Activated CD8-positive, alpha-beta memory T cell treated with anti-CD3 and anti-CD28 coated beads for 4 hours (primary cell): ENCODE data around the gene LIMK1.

ENCODE experiments used
- DNase-seq, 2 donors: peaks; one replicate each; pipeline ENCODE4 v3.0.0-alpha.2; 2020; ENCODE audit warnings: low read depth in 2 of 2

The LIMK1 gene

GRCh38 chr7:74056096-74056915 is 27.3 kb upstream of the LIMK1 start:
- no peak for DNase-seq

GRCh38 chr7:74057216-74057925 is 26.2 kb upstream of the LIMK1 start:
- no peak for DNase-seq

GRCh38 chr7:74057987-74058386 is 25.6 kb upstream of the LIMK1 start:
- no peak for DNase-seq

GRCh38 chr7:74058486-74058885 is 25.1 kb upstream of the LIMK1 start:
- no peak for DNase-seq

GRCh38 chr7:74059037-74059436 is 24.6 kb upstream of the LIMK1 start:
- no peak for DNase-seq

GRCh38 chr7:74059681-74060588 is 23.7 kb upstream of the LIMK1 start:
- no peak for DNase-seq

GRCh38 chr7:74061840-74062539 is 21.6 kb upstream of the LIMK1 start:
- DNase-seq, result peak; percentile 47 to 48

- DNase-seq, result no peak
These were observed 20.4 kb upstream of the LIMK1 start for GRCh38 chr7:74063223-74063641.

GRCh38 chr7:74063646-74064045 is 20.0 kb upstream of the LIMK1 start:
- DNase-seq, result no peak

- DNase-seq, result no peak
These were observed 18.9 kb upstream of the LIMK1 start for GRCh38 chr7:74064696-74065095.

GRCh38 chr7:74066626-74067025 is 17.0 kb upstream of the LIMK1 start:
- DNase-seq, result no peak

GRCh38 chr7:74068378-74069085 is 15.1 kb upstream of the LIMK1 start:
- DNase-seq, result no peak

- DNase-seq, result no peak
These were observed 14.5 kb upstream of the LIMK1 start for GRCh38 chr7:74069086-74069541.

GRCh38 chr7:74069790-74070618 is 13.6 kb upstream of the LIMK1 start:
- no peak for DNase-seq

- DNase-seq, result no peak
These were observed 13.0 kb upstream of the LIMK1 start for GRCh38 chr7:74070619-74070921.

GRCh38 chr7:74071121-74071520 is 12.5 kb upstream of the LIMK1 start:
- DNase-seq, result no peak

GRCh38 chr7:74074770-74075169 is 8.8 kb upstream of the LIMK1 start:
- DNase-seq, result no peak

- no peak for DNase-seq
These were observed 5.1 kb upstream of the LIMK1 start for GRCh38 chr7:74078461-74078860.

GRCh38 chr7:74082770-74083116 is 861 bp upstream of the LIMK1 start:
- no peak for DNase-seq
